Bone marrow (tissue), 2 donors: Measurements from ENCODE around the gene PKN2.
A peak's percentile ranks its signal among the peaks of the same experiment; 100 is the strongest.

Experiments used
- DNase-seq, 2 donors: peaks; one replicate each; lab custom pipeline; 2025; lab: John Stamatoyannopoulos, UW

Gene PKN2

DNA sequence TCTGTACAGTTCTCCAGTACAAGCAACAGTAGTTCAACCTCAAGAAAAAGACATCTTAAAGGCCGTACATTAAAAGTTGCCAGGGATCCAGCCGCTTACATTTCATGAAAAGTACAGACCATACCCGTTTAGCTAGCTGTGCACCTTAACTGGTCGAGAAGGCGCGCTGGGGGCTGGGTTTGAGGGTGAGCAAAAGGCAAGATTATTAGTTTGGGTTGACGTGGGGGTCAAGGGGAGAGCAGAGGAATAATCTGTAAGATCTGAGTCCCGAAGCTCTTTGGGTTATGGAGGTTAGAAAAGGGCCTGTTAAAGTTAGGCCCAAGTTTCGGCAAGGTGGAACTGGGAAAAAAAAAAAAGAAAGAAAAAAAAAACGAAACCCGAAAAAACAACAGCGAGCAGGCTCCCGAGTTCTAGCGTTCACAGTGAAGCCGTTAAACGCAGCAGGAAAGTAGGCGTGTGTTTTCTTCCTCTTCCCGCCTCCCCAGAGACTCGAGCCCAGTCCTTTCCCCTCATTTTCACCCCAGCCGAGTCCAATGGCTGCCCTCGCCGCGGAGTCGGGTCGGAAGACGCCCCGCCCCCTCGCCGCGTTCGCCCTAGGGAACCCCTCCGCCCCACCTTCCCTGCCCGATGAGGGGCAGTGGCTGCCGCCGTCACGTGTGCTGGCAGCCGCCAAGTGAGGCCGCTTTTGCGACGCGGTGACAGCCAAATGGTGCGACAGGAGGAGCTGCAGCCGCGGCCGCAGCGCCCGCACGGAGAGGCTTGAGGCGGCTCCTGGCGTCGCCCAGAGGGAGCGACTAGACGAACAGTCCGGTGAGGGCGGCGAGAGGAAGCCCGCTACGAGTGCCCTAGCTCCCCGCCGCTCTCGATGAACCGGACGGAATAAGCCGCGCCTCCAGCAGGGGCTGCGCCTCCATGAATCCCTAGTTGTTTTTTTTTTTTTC is at the start of gene PKN2:
TSS of gene PKN2 (plus strand) at position 733 of the 941 bp plus-strand sequence. CDS start 308 bp downstream, outside the sequence.
- peak; percentile 82 to 96 for DNase-seq

DNA sequence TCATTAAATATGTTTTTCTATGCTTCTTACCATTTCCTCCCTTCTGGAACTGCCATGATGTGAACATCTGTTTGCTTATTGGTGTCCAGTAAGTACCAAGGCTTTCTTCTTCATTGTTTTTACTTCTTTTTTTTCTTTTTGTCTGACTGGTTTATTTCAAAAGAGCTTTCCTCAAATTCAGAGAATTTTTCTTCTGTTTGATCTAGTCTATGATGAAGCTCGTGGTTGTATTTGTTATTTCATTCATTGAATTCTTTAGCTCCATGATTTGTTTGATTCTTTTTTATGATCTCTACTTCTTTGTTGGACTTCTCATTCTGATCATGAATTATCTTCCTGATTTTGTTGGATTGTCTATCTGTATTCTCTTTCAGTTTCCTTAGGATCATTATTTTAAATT is 49.5 kb upstream of the PKN2 start:
- DNase-seq, result no peak

DNA sequence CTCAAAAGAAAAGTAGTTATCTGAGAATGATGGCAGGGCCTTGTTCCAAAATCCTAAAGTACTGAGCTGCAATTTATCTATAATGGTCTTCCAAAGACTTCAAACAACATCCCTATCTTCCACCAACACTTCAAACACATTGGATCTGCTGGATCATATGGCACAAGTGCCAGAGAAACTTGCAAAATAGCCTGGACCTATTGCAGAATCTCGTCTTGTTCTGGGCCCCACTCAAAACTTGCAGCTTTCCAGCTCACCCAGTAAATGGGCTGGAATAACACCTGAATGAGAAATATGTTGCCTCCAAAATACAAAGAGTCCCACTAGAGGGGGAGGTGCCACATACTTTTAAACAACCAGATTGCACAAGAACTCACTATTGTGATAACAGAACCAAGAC is 44.0 kb upstream of the PKN2 start:
- no peak for DNase-seq

DNA sequence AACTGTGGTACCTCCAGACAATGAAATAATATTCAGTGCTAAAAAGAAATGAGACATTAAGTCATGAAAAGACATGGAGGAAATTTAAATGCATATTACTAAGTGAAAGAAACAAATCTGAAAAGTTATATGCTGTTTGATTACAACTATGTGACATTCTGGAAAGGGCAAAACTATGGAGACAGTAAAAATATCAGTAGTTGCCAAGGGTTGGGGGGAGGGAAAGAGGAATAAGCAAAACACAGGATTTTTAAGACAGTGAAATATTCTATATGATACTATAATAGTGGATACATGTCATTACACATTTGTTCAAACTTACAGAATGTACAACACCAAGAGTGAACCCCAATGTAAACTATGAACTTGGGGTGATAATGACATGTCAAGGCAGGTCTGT is 38.2 kb upstream of the PKN2 start:
- no peak for DNase-seq

DNA sequence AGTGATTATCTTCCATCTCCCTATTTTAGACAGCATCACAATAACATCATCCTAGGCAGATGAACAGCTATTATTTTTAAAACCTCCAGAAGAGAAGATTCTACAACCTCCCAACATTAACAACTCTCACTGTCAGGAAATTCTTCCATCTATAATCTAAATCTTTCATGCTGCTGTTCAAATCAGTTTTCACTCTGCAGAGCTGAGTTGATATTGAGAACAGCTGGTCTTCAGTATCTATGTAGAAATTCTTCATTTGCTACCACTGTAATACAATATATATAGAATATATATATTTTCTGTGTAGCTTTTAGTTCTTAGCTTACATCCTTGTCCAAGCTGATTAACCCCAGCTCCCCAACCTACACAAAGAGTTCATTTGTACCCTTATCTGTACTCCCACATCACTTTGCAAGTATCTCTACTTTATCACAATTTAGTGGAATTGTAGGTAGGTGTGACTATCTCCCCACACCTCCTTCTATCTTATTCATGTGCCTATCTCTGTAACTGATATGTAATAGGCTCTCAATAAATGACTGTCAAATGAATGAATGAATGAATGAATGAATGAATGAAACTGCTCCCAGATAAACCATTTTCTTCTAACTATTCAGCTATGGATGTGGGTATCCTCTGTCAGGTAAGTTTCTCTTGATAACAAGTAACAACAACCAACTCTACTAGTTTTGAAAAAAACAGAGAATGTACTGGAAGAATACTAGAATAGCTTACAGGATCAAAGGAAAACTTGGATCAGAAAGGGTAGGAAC is 37.4 kb upstream of the PKN2 start:
- no peak for DNase-seq

DNA sequence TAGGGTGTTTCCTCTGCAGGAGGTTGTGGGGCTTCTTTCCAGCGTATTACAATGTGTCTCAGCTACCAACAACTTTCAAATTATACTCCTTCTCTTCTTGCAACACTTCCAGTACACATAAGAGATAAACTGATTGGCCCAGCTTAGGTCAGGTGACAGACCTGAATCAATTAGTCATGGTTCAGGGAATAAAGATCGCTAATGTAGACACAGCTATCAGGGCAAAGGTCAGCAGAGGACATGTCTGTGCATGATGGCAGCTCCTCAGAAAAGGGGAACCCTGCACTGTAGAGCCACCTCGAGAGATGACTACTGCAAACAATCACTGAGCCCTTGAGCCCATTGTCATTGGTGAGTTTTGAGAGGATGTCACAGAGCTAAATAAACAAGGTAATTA is 36.8 kb upstream of the PKN2 start:
- no peak for DNase-seq

DNA sequence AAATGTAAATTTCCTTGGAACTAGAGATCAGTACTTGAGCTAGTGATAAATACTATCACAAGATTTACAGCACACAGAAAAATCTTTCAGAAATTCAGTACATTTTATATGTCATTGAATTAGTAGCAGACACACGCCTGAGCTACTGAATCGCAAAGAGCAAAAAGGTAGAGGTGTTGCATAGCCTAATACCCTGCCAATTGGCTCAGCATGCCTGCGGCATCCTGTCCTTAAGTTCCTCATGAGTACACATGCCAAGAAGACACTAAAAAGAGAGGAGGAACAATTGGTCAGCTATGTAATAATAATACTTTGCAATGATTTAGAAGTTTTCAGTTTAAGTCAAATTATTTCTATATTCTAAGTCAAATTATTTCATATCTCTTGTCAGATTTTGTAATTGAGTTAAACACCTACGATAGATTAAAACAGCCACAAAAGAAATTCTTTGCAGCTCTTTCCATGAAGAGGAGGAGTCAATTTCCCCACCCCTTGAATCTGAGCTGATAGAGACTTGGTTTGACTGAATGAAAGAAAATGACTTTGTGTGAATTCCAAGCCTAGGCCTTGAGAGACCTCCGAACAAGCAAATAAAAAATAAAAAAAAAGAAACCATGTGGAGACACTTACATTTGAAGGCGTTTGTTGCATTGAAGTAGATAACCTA is 36.2 kb upstream of the PKN2 start:
- DNase-seq, result no peak

DNA sequence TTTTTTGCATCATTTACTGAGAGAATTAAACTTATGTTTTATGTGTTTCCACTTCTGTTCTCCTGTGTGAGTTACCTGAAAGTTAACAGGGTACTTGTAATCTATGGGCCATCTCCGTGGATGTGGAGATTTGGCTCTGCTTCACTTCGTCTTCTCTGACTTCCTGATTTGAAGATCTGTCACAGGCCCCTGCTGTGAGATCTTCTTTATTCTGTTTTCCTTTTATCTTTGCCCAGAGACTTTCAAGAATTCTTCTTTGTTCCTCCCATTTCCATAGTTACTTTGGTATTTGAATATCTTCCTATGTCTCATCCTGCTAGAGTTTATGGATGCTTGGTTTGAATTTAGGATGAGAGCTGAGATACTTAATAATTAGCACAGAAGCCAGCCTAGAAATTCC is 35.4 kb upstream of the PKN2 start:
- no peak for DNase-seq

DNA sequence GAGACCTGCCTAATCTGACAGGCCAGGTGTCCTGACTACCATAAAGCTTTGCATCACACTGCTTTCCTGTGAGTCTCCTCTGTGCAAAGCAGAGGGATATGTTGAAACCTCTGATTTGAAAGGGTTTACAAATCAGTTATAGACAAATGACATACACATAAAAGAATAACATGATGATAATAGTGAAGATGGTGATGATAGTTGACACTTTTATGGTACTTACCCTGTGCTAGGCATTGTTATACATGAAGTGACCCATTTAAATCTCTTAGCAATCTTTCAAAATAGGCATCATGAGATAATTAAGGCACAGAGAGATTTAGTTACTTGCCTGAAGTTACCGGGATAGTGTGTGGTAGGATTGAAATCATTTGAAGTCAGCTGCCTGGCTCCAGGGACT is 34.1 kb upstream of the PKN2 start:
- DNase-seq, result no peak

DNA sequence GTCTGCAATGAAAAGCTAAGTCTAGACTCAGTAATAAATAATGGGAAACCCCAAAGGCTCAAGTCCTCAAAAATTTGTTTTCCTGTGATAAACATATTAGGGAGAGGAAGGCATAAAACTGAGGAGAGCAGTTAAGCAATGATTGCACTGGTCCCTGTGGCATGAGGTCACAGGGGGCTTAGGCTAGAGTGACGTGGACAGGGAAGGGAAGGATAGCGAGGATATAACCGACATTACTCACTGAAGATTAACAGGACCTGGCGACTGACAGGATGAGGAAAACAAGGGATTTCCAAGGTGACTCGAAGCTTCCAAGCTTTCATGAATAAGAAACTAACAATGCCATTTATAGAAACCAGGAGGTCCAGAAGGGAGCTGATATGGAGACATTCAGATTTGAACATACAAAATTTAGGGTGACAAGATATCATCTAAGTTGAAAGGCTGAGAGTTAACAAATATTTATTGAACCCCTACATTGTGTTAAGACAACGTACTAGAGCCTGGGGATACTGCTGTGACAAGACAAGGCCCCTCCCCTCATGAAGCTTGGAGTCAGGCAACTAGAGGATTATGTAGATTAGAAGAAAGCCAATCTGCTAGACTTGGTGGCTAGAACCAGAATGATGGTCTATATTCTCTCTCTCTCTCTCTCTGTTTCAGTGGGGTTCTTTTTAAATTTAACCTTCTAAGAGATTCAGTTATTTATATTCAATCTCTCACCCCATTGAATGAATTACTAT is 33.2 kb upstream of the PKN2 start:
- no peak for DNase-seq

DNA sequence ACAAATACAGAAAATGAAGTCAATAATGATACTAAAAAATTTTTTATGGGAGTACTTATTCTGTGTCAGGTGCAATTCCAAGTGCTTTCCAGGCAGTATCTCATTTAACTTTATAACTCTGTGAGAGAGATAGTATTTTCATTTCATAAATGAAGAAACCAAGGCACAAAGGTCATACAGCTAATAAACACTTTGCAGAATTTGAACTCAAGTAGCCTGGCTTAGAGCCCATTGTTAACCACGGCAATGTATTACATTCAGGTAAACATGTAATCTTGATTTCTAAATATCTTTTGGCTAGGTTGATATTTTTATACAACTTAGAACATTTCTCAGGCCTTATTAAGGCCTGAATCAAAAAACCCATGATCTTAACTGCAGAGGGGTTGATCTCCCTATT is 28.9 kb upstream of the PKN2 start:
- no peak for DNase-seq

DNA sequence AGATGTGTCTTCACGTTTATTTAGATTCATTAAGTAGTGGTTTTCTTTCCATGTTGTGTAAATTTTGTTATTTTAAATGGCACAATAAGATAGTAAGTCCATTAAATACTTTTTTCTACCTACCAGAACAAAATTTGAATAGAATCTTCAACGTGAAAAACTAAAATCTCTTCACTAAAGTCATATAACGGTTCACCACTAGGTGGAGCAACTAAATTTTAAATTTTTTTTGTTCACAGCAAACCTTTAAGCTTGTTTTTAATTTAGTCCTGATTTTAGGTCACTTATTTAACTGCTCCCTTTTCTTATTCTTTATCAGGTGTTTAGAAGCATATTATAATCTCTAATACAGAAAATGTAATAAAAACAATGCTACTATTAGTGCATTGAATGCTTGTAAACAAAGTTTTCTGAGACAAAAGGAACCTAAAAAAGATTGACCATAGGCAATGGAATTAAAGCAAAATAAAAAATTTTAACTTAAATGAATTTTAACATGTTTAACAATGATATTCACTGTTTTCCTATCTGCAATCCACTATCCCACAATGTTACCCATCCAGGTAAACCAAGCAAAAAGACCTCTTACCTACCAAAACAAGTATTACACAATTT is 28.3 kb upstream of the PKN2 start:
- DNase-seq, result peak in 1 of 2 donors; percentile 45

DNA sequence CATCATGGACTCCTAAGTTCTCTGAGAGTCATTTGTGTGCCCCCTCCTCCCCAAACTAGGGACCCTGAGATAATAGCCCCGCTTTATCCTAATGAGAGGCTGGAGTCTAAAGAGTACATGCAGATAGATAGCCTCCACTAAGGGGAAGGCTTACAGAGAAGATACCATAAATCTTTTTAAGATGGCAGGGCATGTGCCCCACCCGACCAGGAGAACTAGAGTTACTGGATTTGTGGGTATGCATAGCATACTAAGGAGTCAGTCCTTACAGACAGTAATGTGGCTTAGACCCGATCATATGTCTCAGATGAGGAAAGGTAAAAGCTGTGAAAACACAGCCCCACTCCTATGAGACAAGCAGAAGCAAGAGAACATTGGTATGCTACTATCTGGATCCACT is 25.7 kb upstream of the PKN2 start:
- no peak for DNase-seq

DNA sequence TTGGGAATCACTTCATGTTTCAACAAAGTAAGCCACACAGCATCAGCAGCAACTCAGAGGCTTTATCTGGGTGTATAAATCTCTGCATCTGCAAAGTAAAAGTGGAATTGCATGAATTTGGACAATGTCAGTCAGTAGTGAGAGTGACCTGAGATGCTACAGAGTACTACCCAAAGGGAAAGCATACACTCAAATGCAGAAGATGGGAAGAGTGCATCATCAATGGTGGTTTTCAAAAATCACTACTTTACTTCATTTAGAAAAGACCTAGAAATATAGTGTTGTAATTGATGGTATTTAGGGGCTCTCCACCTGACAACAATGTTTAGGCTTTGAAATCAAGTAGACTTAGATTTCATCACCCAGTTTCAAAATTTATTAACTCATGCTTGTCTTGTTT is 24.5 kb upstream of the PKN2 start:
- DNase-seq, result no peak

DNA sequence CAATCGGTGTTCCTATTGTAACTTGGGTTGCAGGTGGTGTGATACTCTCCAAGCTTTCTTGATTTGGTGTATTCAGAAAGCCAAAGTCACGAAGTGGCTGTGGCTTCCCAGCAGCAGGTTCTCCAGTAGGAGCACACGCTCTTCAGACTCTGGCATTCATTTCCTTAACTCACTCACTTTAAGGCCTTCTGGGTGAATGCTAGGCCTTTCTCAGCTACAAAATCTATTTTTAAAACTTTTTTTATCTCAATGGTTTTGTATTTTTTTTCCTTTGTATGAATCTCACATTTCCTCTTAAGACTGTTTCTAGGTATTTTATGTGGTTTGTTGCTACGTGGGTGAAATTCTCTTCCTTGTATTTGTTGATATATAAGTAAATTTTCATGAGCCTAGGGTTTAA is 22.9 kb upstream of the PKN2 start:
- no peak for DNase-seq

DNA sequence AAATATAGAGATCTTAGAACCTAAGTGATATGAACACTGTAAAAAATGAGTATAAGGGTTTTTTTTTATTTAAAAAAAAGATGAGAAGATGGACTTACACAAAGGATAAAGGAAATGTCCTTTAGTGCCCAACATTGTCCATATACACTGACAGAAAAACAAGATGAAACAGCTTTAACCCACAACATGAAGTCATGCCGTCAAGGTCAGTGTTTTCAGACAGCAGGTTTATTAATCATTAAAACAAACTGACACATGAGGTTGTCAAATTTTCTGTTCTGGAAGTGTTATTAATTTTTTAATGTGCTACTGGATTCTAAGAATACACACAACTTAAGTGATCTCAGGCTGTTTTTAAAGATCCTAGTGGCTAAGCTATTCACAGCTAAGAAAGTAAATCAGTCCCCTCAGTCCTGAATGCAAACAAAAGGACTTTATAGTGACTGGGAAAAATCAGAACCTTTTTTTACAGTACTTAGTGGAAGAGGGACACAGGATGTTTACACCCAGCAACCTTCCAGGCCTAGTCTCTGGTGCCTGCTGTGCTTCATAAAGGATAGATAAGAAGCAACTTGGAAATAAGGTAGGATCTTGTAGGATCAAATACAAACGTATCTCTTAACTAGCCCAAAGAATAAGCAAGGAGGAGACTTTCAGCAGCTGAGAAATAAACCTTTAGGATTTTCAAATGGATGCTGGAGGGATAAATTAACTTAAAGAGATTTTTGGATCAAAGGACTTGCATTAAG is 21.9 kb upstream of the PKN2 start:
- DNase-seq, result no peak

DNA sequence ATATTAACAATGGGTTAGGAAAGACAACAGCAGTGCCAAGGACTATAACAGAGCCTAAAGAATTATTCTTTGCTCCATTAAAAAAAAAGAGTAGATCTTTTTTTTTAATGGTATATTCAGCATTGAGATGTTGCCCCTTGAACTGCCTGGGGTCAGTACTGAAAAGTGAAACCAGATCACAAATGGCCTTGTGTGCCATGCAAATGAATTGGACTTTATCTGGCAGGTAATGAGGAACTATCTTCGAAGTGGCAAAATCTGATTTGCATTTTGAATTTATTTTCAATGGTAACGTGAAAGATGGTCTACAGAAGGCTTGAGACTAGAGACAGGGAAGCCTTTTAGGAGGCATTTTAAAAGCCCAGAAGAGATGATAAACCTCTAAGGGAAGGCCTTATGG is 21.4 kb upstream of the PKN2 start:
- no peak for DNase-seq

DNA sequence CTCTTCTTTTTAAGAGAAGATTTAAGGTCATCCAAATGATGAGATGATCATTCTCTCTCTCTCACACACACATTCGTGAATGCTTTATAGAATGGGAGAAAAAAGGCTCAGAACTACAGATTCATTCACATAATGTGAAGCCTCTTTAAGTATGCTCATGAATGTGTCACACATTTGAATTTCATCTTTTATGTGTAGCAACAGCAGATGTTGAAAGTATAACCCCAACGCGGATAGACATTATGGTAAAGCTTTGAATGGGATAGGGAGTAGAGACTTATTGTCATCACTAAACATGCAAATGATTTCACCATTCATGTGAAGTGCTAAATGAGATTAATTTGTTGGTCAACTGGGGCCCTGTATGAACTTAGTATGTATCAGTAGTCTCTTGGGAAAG is 15.7 kb upstream of the PKN2 start:
- no peak for DNase-seq

DNA sequence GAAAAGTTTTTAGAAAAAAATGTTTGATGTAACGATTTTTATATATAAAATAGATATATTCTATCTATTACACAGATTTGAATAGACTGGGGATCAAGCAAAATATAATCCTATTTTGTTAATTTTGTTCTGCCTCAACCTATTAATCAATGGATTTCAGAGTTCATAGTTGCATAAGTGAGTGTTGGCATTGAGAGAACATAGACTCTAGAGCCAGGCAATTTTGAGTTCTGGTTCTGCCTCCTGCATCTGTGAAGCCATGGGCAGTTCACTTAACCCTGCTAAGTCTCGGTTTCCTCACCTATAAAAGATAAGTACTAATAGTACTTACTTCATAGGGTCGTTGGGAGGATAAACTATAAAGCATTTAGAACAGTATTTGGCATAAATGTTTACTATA is 13.6 kb upstream of the PKN2 start:
- no peak for DNase-seq

DNA sequence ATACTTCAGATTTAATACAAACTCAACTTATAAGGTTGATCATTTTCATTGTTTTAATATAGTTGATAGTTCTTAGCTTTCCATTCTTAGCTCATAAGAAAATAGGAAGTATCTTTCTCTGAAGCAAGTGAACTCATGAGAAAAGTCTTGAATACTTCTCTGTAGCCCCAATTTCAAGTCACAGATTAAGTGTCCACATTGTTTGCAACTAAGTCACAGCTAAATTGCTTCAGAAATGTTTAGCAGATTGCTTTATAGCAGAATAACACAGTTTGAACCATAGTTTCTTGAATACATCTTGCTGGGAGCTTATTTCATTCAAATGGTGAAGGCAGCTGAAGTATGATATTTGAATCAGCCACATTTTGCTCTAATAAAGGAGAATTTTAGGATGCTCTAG is 10.6 kb upstream of the PKN2 start:
- no peak for DNase-seq

DNA sequence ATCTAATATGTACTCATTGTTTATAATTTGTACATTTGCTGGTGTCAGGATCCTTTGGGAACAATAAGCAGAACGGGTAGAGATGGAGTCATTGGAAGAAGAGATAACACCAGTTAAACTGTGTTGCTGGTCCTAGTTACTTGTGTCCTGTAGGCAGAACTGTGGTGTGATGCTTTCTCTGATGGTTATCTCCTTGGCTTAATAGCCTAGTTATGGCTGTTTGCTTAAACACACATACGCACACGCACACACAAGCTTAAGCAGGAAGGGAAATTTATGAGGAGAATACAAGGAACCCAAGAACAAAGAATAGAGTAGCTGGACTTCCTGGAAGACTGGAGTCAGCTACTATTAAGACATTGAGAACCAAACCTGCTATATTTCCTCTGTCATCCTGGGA is 5.7 kb upstream of the PKN2 start:
- no peak for DNase-seq
